ENCODE data around the gene ZSCAN22.

GRCh38 chr19:58367698-58368454, 41.1 kb downstream of the ZSCAN22 start:
- TF ChIP-seq TEAD4 (CRISPR knock-in tag; IDR thresholded peaks at IDR 0.05) = no peak
- TF ChIP-seq ZBTB43 (CRISPR knock-in tag; IDR thresholded peaks at IDR 0.05) = no peak
- no peak for TF ChIP-seq E2F4 (CRISPR knock-in tag; IDR thresholded peaks at IDR 0.05; ENCODE audit: borderline replicate concordance, low read depth)
- TF ChIP-seq CTCF (IDR thresholded peaks at IDR 0.05) = no peak
- no peak for TF ChIP-seq ATF2 (CRISPR knock-in tag; IDR thresholded peaks at IDR 0.05; ENCODE audit: borderline replicate concordance, low read depth)
- no peak for TF ChIP-seq NR3C1 (CRISPR knock-in tag; conservative IDR thresholded peaks at IDR 0.05; ENCODE audit: low read depth)
